GM18511 (cell line): ENCODE data around the gene CBR3.
"Not testable (repeated sequence)": the region's sequence is repeated elsewhere in the genome, so short reads cannot be mapped to it uniquely, and the experiment has no call there.

Experiments used
- ATAC-seq: cut with Tn5 transposase; IDR thresholded peaks from one replicate; pipeline ENCODE4 v1.9.1; 2021; ENCODE audit warnings: mild to moderate bottlenecking, moderate library complexity; ENCODE audit not compliant: unreplicated experiment

Gene CBR3

GRCh38 chr21:36134803-36135390 is at the start of gene CBR3:
Gene CBR3, plus strand, starts transcription at chr21:36135079. Its CDS starts 114 bp downstream, at chr21:36135193.
- ATAC-seq: peak; percentile 12

DNA sequence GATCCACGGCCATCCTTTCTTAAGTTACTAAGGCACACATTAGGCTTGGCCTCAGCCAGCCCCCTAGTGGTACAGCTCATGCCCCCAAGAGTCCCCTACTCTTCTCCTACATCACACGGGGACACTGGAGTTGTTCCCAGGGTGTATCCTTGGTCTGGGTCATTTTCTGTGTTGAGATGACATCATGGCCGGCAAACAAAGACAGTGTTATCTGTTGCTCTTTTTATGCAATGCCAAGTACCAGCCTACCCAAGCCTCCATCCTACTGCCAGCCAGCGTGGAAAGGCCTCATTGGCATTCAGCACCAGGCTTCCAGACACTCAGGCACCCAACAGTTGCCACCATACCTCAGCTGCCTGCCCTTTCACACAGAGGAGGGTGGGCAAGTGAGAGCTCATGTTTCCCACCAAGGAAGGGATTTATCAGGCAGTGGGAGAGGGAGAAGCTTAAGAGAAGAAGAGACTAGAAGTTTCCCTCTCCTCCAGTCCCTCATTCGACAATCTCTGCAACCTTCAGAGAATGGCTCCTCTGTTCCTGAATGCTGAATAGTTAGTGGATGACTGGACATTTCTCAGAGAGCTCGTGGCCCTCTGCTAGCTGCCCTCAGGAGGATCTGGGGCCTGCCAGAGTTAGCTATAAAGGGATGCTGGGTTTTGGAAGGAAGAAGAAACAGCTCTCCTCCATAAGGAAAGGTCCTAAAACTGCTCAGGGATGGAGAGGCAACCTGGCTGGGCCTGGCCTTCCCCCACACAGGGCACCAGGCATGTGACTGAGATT is 47.3 kb upstream of the CBR3 start:
- ATAC-seq: no peak

DNA sequence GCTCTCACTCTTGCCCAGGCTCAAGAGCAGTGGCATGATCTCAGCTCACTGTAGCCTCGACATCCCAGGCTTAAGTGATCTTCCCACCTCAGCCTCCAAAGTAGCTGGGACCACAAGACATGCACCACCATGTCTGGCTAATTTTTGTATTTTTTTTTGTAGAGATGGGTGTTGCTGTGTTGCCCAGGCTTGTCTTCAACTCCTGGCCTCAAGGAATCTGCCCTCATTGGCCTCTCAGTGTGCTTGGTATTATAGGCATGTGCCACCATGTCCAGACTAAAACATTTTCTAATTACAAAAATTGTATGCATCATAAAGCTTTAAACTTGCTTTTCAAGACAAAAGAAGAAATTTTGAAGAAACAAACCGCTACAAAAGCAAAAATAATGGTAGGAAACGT is 44.9 kb upstream of the CBR3 start:
- no peak for ATAC-seq

DNA sequence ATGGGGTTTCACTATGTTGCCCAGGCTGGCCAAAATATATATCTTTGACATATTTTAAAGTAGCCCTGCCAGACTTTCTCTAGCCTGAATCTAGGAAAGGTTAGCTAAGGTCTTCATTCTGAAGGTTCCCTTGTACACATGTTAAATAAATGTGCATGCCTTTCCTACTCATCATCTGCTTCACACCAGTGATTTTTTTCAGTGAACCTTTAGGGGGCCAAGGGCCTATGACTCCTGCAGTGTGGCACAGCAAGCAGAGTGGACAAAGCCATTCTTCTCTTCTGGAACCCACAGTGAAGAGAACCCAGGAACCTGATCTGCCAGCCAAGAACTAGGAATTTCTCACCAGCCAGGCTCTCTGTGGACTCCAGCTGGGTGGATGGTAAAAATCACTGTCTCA is 42.2 kb upstream of the CBR3 start:
- no peak for ATAC-seq

DNA sequence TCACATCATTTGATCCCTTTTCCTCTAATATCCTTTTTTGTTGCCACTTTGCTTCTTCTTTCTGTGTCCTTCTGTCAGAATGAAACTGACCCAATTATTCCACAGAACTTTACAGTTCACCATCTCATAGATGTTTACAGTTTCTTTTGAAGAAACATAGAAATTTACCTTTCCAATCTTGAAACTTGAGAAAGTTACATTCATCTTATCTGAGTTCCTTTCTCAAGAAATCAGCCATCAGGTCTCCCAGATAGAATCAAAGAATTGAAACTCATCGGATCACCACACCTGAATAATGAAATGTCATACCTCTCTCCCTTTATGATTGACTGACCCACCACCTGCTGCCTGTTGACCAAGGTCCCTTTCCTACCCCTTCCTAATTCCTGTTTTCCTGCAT is 41.4 kb upstream of the CBR3 start:
- no peak for ATAC-seq

- ATAC-seq: no peak
Observed at GRCh38 chr21:36096398-36097290, 38.2 kb upstream of the CBR3 start.

DNA sequence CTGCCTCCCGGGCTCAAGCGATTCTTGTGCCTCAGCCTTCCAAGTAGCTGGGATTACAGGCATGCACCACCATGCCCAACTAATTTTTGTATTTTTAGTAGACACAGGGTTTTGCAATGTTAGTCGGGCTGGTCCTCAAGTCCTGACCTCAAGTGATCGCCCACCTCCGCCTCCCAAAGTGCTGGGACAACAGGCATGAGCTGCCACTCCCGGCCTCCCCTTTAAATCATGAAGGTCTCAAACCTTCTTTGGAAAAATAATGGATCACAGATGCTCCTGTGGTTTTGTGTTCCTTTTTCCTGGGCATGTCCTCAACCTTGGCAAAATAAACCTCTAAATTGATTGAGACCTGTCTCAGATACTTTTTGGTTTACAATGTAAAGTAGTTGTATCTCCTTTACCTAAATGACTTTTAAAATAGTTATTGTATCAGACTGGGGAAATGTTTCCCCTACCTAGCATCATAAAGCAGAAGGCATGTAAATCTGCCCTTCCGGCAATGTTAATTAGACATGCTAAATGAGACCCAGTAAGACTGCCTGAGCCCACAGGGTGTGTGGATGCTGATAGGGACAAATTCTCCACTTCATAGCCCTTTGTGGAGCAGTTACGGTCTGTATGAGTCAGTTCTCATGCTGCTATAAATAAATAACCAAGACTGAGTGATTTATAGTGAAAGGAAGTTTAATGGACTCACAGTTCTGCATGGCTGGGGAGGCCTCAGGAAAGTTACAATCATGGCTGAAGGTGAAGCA is 37.3 kb upstream of the CBR3 start:
- ATAC-seq: peak; percentile 88

DNA sequence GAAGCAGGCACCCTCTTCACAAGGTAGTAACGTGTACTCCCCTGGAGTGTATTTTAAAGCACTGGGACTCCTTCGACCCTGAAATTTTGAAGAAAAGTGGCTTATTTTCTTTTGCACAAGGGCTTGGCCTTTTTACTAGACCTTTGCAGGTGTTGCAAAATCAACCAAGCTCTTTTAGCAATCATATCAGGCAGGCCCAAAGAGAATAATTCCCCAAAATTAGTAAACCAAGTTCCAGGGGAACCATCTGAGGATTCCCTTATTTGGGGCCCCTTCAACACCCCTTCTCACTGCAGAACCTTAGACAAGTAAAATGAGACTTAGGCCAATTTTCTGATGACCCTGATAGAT is 36.7 kb upstream of the CBR3 start:
- no peak for ATAC-seq

DNA sequence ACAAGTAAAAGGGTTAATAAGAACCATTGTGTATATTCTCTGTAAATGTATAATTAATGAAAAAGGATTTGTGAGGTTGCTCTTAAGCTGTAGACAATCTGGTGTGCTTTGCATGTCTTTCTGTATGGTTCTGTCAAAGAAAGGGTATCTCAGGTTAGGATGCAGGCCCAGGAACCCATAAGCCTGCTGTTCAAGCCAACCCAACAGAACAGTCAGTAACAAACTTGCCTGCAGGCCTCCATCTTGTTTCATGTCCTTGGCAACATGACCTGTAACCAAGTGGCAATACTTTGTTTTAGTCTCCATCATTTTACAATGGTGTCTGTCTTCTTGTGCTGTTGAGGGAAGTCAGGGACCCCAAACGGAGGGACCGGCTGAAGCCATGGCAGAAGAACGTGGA is 35.9 kb upstream of the CBR3 start:
- no peak for ATAC-seq

GRCh38 chr21:36099695-36100211 is 35.1 kb upstream of the CBR3 start:
- not testable (repeated sequence) for ATAC-seq

- ATAC-seq: no peak
Observed at GRCh38 chr21:36100971-36101641, 33.8 kb upstream of the CBR3 start.

DNA sequence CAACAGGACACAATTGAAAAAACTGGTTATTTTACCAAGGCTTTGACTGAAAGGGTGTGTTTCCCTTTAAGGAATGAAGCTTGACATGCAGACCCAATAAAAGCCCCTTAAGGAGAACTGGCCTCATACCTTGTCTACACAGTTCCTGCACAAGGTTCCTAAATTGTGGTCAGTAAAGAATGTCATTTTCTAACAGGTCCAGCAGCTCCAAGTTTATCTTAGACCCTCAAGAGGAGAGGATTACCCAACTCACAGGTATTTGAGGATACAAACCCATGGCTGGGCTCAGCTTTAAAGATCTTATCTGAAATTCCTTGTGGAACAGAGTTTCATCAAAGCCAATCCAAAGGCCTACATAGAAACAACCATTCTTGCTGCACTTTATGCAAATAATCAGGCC is 31.4 kb upstream of the CBR3 start:
- no peak for ATAC-seq

GRCh38 chr21:36104317-36105300 is 30.3 kb upstream of the CBR3 start:
- ATAC-seq: no peak

- ATAC-seq: no peak
Observed at GRCh38 chr21:36105327-36105842, 29.5 kb upstream of the CBR3 start.

DNA sequence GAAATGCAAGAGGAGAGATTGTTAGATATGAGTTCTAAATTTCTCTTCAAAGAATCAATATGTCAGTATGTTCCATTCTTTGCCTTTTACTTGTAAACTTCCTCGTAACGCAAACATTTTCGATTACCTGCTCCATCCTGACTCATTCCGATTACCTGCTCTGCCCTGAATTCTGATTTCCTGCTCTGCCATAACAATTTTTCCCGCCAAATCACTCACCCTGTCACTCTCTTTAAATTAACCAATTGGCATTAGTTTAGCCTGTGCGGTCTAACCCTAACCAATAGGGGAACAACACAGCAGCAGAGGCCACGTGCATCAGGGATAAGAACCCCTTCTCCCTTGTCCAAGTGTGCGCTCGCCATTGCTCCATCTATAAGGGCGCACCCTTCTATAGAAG is 25.0 kb upstream of the CBR3 start:
- no peak for ATAC-seq

- ATAC-seq: no peak
Observed at GRCh38 chr21:36111238-36111637, 23.6 kb upstream of the CBR3 start.

DNA sequence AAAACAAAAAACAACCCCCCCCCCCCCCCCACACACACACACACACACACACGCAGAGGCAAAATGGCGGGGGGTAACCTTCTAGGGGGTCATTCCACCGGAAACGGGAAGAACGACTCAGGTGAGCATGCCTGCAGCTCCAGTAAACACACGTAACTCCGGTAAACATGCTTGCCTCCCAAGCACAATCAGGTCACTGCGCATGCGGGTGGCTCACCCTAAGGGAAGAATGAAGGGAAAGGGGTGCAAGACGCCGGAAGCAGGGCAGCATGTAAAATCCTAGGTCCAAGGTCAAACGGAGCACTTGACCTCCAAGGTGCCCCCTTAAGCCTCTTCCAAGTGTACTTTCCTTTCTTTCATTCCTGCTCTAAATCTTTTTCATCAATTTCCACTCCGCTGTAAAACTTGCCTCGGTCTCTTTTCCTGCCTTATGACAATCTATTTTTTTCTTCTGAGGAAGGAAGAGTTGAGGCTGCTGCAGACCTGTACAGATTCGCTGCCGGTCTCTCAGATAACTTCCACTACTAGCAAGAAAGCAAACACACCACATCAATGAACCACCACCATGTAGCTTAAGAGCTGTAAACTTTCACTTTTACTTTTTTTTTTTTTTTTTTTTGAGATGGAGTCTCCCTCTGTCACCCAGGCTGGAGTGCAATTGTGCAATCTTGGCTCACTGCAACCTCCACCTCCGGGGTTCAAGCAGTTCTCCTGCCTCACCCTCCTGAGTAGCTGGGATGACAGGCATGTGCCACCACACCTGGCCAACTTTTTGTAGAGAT is 21.0 kb upstream of the CBR3 start:
- no peak for ATAC-seq

DNA sequence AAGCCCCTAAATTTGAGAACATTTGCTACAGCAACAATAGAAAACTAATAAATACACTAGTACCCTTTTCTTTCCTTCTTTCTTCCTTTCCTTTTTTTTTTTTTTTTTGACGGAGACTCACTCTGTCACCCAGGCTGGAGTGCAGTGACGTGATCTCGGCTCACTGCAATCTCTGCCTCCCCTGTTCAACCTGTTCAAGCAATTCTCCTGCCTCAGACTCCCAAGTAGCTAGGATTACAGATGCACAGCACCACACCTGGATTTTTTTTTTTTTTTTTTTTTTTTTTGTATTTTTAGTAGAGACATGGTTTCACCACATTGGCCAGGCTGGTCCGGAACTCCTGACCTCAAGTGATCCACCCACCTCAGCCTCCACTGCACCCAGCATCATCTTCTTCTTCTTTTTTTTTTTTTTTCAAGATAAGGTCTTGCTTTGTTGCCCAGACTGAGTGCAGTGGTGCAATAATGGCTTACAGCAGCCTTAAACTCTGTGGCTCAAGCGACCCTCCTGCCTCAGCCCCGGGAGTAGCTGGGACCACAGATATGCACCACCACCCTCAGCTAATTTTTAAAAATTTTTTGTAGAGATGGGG is 19.6 kb upstream of the CBR3 start:
- no peak for ATAC-seq
